PC-9 (cell line): ENCODE measurements around the gene CMTM2. TPM values are rescaled to one million over a fixed set of nuclear protein-coding genes. Genes with fewer than 3 reads are reported as not detected.

Experiments
- BruUV-seq: library from RNA; stranded (reverse); fragments of 400-500 nt; replicated peaks from 2 replicates; lab custom pipeline; 2021; lab: Mats Ljungman, UMichigan
- CTCF ChIA-PET: fragments of 300-600 bp; sonication (Branson Sonifier 250); formaldehyde crosslinking; loops from one replicate; lab custom pipeline; 2022; ENCODE audit warnings: antibody characterized with exemption; lab: Charles Lee
- POLR2A ChIA-PET: fragments of 300-600 bp; sonication (Branson Sonifier 250); formaldehyde crosslinking; loops from one replicate; lab custom pipeline; 2022; ENCODE audit warnings: antibody characterized with exemption; ENCODE audit not compliant: unreplicated experiment; lab: Charles Lee
- DNase-seq, 2 experiments: peaks; one replicate each; pipeline versions ENCODE4 v3.0.0 to v3.0.0-alpha.2; 2015 to 2022; ENCODE audit warnings: mixed read lengths in 1 of 2
- H2AFZ ChIP-seq: fragments of 200-600 bp; sonication (generic); 2 replicates; pipeline ENCODE4 v1.8.1; 2017; ENCODE audit warnings: antibody characterized with exemption
- H3F3A ChIP-seq: fragments of 200-600 bp; sonication (generic); 2 replicates; pipeline ENCODE4 v1.8.1; 2017; ENCODE audit warnings: antibody characterized with exemption, mild to moderate bottlenecking, low read depth; ENCODE audit not compliant: insufficient read depth
- H3K27ac ChIP-seq: fragments of 200-600 bp; sonication (generic); 2 replicates; pipeline ENCODE4 v1.6.1; 2016; ENCODE audit warnings: mixed run types
- H3K27me3 ChIP-seq: fragments of 200-600 bp; sonication (generic); 2 replicates; pipeline ENCODE4 v1.6.1; 2016; ENCODE audit warnings: low read depth, mixed run types; ENCODE audit not compliant: insufficient read depth
- H3K36me3 ChIP-seq: fragments of 200-600 bp; sonication (generic); 2 replicates; pipeline ENCODE4 v1.6.1; 2016; ENCODE audit warnings: low read depth, mixed run types
- H3K4me1 ChIP-seq: fragments of 200-600 bp; sonication (generic); replicated peaks from 2 replicates; pipeline ENCODE4 v1.6.1; 2016; ENCODE audit warnings: mixed run types; ENCODE audit not compliant: insufficient read depth
- H3K4me2 ChIP-seq: fragments of 200-600 bp; sonication (generic); 2 replicates; pipeline ENCODE4 v1.6.1; 2017; ENCODE audit warnings: mixed run types
- H3K4me3 ChIP-seq: fragments of 200-600 bp; sonication (generic); 2 replicates; pipeline ENCODE4 v1.6.1; 2016; ENCODE audit warnings: mixed run types
- H3K79me2 ChIP-seq: fragments of 200-600 bp; sonication (generic); 2 replicates; pipeline ENCODE4 v1.6.1; 2017; ENCODE audit warnings: low read depth, mixed run types
- H3K9me2 ChIP-seq: fragments of 200-600 bp; sonication (generic); 2 replicates; pipeline ENCODE4 v1.8.1; 2017; ENCODE audit warnings: mild to moderate bottlenecking; ENCODE audit not compliant: insufficient read depth
- H3K9me3 ChIP-seq: fragments of 200-600 bp; sonication (generic); 2 replicates; pipeline ENCODE4 v1.8.1; 2016; ENCODE audit warnings: low read depth; ENCODE audit not compliant: insufficient read depth
- H4K20me1 ChIP-seq: fragments of 200-600 bp; sonication (generic); 2 replicates; pipeline ENCODE4 v1.8.1; 2017; ENCODE audit not compliant: insufficient read depth
- CTCF ChIP-seq: fragments of 200-600 bp; sonication (generic); conservative IDR thresholded peaks from 2 replicates; pipeline ENCODE4 v1.6.1; 2017; ENCODE audit warnings: mixed run types, antibody characterized with exemption, mild to moderate bottlenecking, moderate library complexity
- EZH2 ChIP-seq: fragments of 200-600 bp; sonication (generic); IDR thresholded peaks from 2 replicates; pipeline ENCODE4 v1.8.0; 2017; ENCODE audit warnings: antibody characterized with exemption, low read depth
- intact Hi-C: fragments of 100-400 bp; cut with micrococcal nuclease; formaldehyde crosslinking; loops from one replicate; pipeline ENCODE4 v1.10.0; 2022; ENCODE audit not compliant: unreplicated experiment
- total RNA-seq: library from RNA; stranded (reverse); gene quantifications from 2 replicates; pipeline ENCODE4 v1.2.3, GENCODE V29; 2021

The CMTM2 gene
- total RNA-seq, 1 experiment from 2014 or later: not detected

DNA sequence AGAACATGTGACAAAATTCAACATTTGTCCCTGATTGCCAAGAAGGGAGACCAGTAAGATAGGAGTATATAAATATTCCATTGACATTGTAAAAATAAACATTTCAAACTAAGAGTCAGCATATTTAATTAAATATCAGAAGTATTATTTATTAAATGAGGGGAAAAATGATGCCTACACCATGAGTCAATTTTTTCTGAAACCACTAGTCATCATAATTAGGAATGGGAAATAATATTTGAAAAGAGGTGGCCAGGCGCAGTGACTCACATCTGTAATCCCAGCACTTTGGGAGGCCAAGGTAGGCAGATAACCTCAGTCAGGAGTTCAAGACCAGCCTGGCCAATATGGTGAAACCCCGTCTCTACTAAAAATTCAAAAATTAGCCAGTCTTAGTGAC lies 10.9 kb upstream of the CMTM2 start:
- no peak for DNase-seq
- 0 out of 2 replicates have a peak, but pooled peaks cover 5% of the 10 kb centered on the region for H3K9me3 ChIP-seq
- no peaks in the 10 kb centered on the region for H3K27me3 ChIP-seq
- POLR2A ChIA-PET: no interaction called here
- CTCF ChIA-PET: no interaction called here
- H4K20me1 ChIP-seq: no peaks in the 10 kb centered on the region
- H3K79me2 ChIP-seq: no peaks in the 10 kb centered on the region
- H3K27ac ChIP-seq: no peak overlapping the region
- H3K9me2 ChIP-seq: no peaks in the 10 kb centered on the region
- H3F3A ChIP-seq: peaks cover 17% of the 10 kb centered on the region
- no TSS peak for BruUV-seq
- H3K36me3 ChIP-seq: 0 out of 2 replicates have a peak, but pooled peaks cover 5% of the 10 kb centered on the region
- H3K4me2 ChIP-seq: no peak overlapping the region
- no peak overlapping the region for H3K4me3 ChIP-seq
- H3K4me1 ChIP-seq: peaks cover 22% of the 10 kb centered on the region
- no peak overlapping the region for H2AFZ ChIP-seq
- TF ChIP-seq EZH2 (no peak), CTCF (no peak)
- intact Hi-C loops: no loop called here

DNA sequence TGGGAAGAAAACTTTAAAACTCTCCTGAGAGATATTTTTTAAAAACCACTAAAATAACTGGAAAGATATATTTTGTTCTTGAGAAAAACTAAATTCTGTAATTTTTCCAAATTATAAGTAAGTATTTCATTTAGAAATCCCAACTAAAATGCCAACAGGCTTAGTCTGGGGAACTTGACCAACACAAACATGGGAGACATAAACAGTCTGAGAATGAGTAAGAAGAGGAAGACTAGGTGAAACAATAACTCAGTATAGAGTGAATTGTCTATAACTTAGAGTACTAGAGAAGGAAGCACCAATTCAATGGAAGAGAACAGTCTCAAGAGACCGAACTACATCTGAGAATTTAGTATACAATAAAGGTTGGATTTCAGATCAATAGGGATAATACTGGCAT lies 10.1 kb upstream of the CMTM2 start:
- Histone ChIP-seq H3K4me2 (peak overlapping the region; percentile 43), H3K27ac (peak overlapping the region; percentile 22), H2AFZ (no peak overlapping the region), H3K4me1 (peaks cover 22% of the 10 kb centered on the region), H3K79me2 (no peaks in the 10 kb centered on the region), H3K4me3 (no peak overlapping the region), H3K27me3 (no peaks in the 10 kb centered on the region), H3K9me3 (0 out of 2 replicates have a peak, but pooled peaks cover 5% of the 10 kb centered on the region), H3K9me2 (no peaks in the 10 kb centered on the region), H3F3A (peaks cover 17% of the 10 kb centered on the region), H4K20me1 (no peaks in the 10 kb centered on the region), H3K36me3 (no peaks in the 10 kb centered on the region)
- ChIA-PET POLR2A (interaction anchor here (0.6 kb wide), 1 partner anchor 304 kb away, joined by 5 read pairs; no protein-coding TSS in a partner anchor), CTCF (interaction anchor here (0.7 kb wide), 1 partner anchor 118 kb away, joined by 3 read pairs; no protein-coding TSS in a partner anchor)
- DNase-seq: no peak
- TF ChIP-seq CTCF: no peak
- intact Hi-C loops: no loop called here
- no TSS peak for BruUV-seq

- Histone ChIP-seq H3K27ac (peak overlapping the region; percentile 22), H3K9me3 (0 out of 2 replicates have a peak, but pooled peaks cover 5% of the 10 kb centered on the region), H3K36me3 (no peaks in the 10 kb centered on the region), H3K79me2 (no peaks in the 10 kb centered on the region), H4K20me1 (no peaks in the 10 kb centered on the region), H3K9me2 (no peaks in the 10 kb centered on the region), H3K4me3 (no peak overlapping the region), H3K27me3 (no peaks in the 10 kb centered on the region), H3F3A (peaks cover 17% of the 10 kb centered on the region), H3K4me1 (peaks cover 22% of the 10 kb centered on the region), H2AFZ (no peak overlapping the region), H3K4me2 (peak overlapping the region; percentile 43)
- CTCF ChIA-PET: interaction anchor here (0.7 kb wide), 1 partner anchor 119 kb away, joined by 3 read pairs; no protein-coding TSS in a partner anchor
- BruUV-seq: no TSS peak
- DNase-seq: peak in 1 of 2 experiments; percentile 76
- POLR2A ChIA-PET: interaction anchor here (0.6 to 0.7 kb wide), 3 partner anchors 34 to 303 kb away, joined by 3 to 9 read pairs (median 5); partner anchors contain the start of gene CMTM3
- intact Hi-C loops: no loop called here
- TF ChIP-seq EZH2 (no peak), CTCF (no peak)
Measured at GRCh38 chr16:66569827-66570405, 9.3 kb upstream of the CMTM2 start.
